GM08714 (cell line): ENCODE measurements around the gene OR51E1.

Experiments used
- H3K4me3 ChIP-seq: fragments of 200-500 bp; sonication (Bioruptor generic); 2 replicates; pipeline ENCODE4 v1.5.1; 2014; ENCODE audit warnings: mild to moderate bottlenecking, low read length, inconsistent platforms
- ZNF274 ChIP-seq: IDR thresholded peaks from 2 replicates; pipeline ENCODE4 v1.6.1; 2012; ENCODE audit warnings: mild to moderate bottlenecking, low read depth, low read length

Gene OR51E1

DNA sequence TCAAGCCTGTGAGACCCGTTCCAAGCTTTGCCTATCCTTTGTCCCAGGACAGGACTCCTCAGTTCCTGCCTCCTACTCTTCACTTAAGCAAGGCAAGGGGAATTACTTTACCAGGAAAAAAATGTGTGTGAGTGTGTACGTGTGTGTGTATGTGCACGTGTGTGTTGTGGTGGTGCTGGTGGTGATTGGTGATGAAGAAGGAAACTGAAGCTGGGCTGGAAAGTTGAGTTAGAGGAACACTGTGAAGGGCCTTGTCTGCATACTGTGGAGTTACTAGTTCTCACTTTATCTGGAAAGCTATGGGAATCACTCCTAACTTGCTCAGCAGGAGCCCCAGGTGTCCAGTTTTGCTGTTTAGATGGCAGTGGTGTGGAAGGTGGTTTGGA, 6.1 kb upstream of the OR51E1 start:
- TF ChIP-seq ZNF274 = no peak
- H3K4me3 ChIP-seq = no peak overlapping the region

- H3K4me3 ChIP-seq = no peak overlapping the region
- TF ChIP-seq ZNF274 = no peak
Observed at GRCh38 chr11:4639931-4640330, 3.9 kb upstream of the OR51E1 start.

- no peak overlapping the region for H3K4me3 ChIP-seq
- TF ChIP-seq ZNF274 = no peak
Observed at GRCh38 chr11:4641501-4641900, 2.3 kb upstream of the OR51E1 start.

DNA sequence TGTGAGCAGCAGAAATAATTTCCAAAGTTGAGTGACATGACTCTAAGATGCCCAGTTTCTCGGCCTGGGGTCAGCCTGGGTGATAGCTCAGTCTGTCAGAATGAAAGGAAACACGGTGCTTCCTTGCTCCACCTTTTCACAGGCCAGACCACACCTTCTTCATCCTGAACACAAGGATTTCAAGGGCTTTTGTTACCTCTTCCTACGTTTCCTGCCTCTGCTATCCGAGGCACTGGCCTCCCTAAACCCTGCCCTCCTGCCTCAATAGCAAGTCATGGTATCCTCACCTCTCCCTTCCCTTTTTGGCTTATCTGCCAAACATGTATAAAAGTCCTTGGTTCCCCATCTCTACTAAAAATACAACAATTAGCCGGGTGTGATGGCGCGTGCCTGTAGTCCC, 1.7 kb upstream of the OR51E1 start:
- no peak for TF ChIP-seq ZNF274

DNA sequence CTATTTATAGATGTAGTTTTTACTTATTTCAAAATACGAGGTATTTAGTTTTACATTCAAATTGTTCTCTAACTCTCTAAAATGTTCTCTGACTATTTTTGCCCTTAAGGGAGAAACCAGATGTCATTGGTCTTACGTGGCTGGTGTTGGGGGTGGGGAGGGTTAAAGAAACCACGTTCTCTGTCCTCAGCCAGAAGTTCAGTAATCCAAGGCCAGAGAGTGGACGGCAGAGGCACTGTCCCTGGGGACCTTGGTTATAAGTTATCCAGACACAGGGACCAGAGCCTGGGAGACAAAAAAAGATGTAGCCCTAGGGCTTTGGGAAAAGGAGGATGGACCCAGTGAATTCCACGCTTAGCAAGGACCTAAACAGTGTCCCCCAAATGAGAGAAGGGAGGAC, 706 bp upstream of the OR51E1 start:
- no peak overlapping the region for H3K4me3 ChIP-seq
- no peak for TF ChIP-seq ZNF274

More for the DNA sequence above, 1.7 kb upstream of the OR51E1 start:
- H3K4me3 ChIP-seq = no peak overlapping the region

GRCh38 chr11:4644233-4644632, 451 bp downstream of the OR51E1 start:
- H3K4me3 ChIP-seq = no peak overlapping the region
- no peak for TF ChIP-seq ZNF274

GRCh38 chr11:4645974-4646373, 2.2 kb downstream of the OR51E1 start:
- H3K4me3 ChIP-seq = no peak overlapping the region
- TF ChIP-seq ZNF274 = no peak

- H3K4me3 ChIP-seq = no peak overlapping the region
- no peak for TF ChIP-seq ZNF274
Observed at GRCh38 chr11:4647766-4648165, 4.0 kb downstream of the OR51E1 start.

DNA sequence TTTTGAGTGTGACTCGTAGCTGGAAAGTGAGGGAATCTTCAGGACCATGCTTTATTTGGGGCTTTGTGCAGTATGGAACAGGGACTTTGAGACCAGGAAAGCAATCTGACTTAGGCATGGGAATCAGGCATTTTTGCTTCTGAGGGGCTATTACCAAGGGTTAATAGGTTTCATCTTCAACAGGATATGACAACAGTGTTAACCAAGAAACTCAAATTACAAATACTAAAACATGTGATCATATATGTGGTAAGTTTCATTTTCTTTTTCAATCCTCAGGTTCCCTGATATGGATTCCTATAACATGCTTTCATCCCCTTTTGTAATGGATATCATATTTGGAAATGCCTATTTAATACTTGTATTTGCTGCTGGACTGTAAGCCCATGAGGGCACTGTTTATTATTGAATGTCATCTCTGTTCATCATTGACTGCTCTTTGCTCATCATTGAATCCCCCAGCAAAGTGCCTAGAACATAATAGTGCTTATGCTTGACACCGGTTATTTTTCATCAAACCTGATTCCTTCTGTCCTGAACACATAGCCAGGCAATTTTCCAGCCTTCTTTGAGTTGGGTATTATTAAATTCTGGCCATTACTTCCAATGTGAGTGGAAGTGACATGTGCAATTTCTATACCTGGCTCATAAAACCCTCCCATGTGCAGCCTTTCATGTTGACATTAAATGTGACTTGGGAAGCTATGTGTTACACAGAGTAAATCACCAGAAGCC, 11.0 kb downstream of the OR51E1 start:
- no peak overlapping the region for H3K4me3 ChIP-seq
- no peak for TF ChIP-seq ZNF274

- no peak for TF ChIP-seq ZNF274
Observed at GRCh38 chr11:4658629-4659445, 15.1 kb downstream of the OR51E1 start.

DNA sequence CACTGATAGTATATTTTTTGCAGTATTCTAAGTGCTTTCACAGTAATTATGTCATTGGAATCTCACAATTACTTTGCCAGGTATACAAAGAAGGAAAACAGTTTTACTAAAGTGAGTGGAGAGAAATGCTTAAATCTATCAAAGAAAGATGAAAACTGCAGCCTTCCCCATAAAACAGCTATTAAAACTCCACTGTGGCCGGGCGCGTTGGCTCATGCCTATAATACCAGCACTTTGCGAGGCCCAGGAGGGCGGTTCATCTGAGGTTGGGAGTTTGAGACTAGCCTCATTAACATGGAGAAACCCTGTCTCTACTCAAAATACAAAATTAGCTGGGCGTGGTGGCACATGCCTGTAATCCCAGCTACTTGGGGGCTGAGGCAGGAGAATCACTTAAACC, 19.1 kb downstream of the OR51E1 start:
- H3K4me3 ChIP-seq = no peak overlapping the region
- no peak for TF ChIP-seq ZNF274

More at GRCh38 chr11:4658629-4659445, 15.1 kb downstream of the OR51E1 start:
- H3K4me3 ChIP-seq = no peak overlapping the region

DNA sequence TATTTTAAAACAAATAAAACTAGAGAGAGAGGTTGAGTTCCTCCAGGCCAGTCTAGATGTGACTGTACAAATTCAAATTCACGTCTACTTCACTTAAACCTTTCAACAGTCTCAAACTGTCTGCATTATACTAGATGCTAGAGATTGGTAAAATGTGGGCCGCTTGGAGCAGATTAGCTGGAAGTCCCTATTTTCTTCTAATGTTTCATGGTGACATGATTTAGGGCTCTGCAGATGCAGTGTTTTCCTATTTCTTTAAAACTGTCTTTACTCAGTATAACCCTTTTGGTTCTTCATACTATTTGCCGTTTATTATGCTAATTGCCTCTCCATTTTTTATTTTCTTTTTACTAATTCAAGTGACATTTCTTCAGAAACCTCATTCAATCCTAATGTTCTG, 20.4 kb downstream of the OR51E1 start:
- no peak overlapping the region for H3K4me3 ChIP-seq
- no peak for TF ChIP-seq ZNF274

GRCh38 chr11:4664786-4665185, 21.0 kb downstream of the OR51E1 start:
- no peak overlapping the region for H3K4me3 ChIP-seq
- TF ChIP-seq ZNF274 = no peak

DNA sequence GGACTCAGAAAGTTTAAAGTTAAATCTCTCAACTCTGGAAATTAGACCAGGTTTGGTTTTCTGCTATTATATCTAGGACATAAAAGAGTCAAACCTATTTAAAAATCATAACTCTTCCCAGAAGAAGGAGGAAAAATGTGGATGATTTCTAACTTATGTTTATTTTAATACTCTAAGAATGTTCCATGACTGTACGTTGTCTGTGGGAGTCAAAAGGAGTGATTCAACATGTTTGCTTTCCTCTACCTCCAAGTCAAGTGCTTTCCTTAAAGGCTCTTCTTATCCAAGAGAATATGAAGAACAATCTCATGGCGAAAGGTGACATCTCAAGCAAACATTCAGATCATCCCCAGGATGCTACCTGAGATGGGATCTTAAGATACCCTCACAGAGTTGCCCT, 21.6 kb downstream of the OR51E1 start:
- H3K4me3 ChIP-seq = no peak overlapping the region
- TF ChIP-seq ZNF274 = no peak

DNA sequence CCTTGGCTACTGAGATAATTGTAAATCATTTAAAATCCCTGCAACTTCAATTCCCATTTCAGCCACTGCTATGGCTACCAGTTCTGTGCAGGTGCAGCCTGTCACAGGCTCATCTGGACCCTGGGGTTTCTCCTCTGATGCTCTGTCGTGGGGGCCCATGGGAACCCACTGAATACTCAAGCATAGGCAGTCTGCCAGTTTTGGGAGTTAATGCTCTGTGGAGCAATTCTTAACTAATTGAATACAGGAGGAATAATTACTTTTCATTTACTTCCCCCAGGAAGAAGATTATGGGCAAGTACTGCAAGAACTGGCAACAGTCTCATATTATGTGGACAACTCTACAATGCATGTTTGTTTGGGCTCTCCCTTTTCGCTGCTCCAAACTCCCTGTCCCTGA, 28.0 kb downstream of the OR51E1 start:
- TF ChIP-seq ZNF274 = no peak
- no peak overlapping the region for H3K4me3 ChIP-seq
